GM12878 (cell line): Measurements from ENCODE around the gene BAG1.

ENCODE experiments used
- ATF7 ChIP-seq: fragments of 450-650 bp; IDR thresholded peaks from 2 replicates; pipeline ENCODE4 v1.6.1; 2016; ENCODE audit warnings: low read depth, mild to moderate bottlenecking
- ESRRA ChIP-seq: IDR thresholded peaks from 2 replicates; pipeline ENCODE4 v1.6.1; 2012; ENCODE audit warnings: mild to moderate bottlenecking, low read length, improper control_type of control experiment
- JUNB ChIP-seq: IDR thresholded peaks from 2 replicates; pipeline ENCODE4 v1.6.1; 2016; ENCODE audit warnings: antibody characterized with exemption, mild to moderate bottlenecking
- MYC ChIP-seq: IDR thresholded peaks from 2 replicates; pipeline ENCODE4 v1.6.1; 2011; ENCODE audit warnings: mild to moderate bottlenecking, low read length, moderate library complexity, inconsistent platforms; ENCODE audit not compliant: insufficient read depth, insufficient replicate concordance, insufficient read length, severe bottlenecking
- PAX8 ChIP-seq: fragments of 450-650 bp; IDR thresholded peaks from 2 replicates; pipeline ENCODE4 v1.6.1; 2017; ENCODE audit warnings: mild to moderate bottlenecking, moderate library complexity
- POLR2A ChIP-seq: IDR thresholded peaks from 2 replicates; pipeline ENCODE4 v1.6.1; 2011; ENCODE audit warnings: low read depth, mild to moderate bottlenecking, low read length
- RCOR1 ChIP-seq: conservative IDR thresholded peaks from 2 replicates; pipeline ENCODE4 v1.6.1; 2012; ENCODE audit warnings: low read depth, low read length, improper control_type of control experiment

DNA sequence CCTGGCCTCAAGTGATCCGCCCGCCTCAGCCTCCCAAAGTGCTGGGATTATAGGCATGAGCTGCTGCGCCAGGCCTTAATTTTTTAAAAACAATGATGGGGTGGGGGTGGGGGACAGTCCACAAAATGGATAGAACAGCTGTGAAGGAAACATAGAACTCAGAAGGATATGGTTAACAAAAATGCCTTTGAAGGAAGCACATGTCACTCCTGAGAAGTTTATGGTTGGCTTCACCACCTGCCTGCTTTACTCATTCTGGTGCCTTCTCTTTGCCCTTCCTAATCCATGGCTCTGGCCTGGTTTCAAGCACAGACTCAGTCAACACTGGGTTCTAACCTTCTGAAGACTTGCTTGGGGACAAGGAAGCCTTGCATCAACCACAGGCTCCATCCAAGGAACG lies 10.3 kb downstream of the BAG1 start:
- TF ChIP-seq MYC (no peak), ATF7 (no peak), PAX8 (no peak), ESRRA (no peak), POLR2A (no peak), JUNB (no peak), RCOR1 (no peak)
